GM20000 (cell line): ENCODE data around the gene SCO2.
"Not testable (repeated sequence)": the region's sequence is repeated elsewhere in the genome, so short reads cannot be mapped to it uniquely, and the experiment has no call there.

Experiments used
- DNase-seq: peaks from one replicate; pipeline ENCODE4 v3.0.0; 2012; ENCODE audit warnings: low spot score
- TF ChIP-seq, protein P1 (sequence below): IDR thresholded peaks from 2 replicates; pipeline ENCODE4 v1.5.1; 2012; ENCODE audit warnings: mild to moderate bottlenecking, control low read depth; ENCODE audit errors: extremely low read depth, missing control alignments

The SCO2 gene

DNA sequence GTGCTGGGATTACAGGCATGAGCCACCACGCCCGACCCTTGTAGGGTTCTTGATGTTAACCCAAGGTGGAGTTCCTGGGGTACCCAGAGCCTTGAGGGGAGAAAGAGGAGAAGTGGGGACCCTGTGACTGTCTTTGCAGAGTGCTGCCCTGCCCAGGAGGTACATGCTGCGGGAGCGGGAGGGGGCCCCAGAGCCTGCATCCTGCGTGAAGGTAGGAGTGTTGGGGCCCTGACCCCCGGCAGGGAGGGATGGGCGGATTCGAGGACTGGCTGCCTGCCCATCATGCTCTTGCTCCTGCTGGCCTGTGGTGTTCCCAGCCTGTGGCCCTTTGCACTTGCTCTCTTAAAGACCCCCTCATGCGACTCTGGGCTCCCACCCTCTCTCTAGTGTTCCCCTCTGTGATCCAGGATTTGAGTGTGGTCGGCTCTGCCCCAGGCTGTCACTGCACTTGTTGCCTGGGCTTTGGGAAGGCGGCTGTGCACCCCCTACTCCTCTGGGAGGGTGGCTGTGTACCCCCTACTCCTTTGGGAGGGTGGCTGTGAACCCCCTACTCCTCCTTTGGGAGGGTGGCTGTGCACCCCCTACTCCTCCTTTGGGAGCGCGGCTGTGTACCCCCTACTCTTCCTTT, 4.5 kb downstream of the SCO2 start:
- no peak for DNase-seq
- TF ChIP-seq, protein P1, sequence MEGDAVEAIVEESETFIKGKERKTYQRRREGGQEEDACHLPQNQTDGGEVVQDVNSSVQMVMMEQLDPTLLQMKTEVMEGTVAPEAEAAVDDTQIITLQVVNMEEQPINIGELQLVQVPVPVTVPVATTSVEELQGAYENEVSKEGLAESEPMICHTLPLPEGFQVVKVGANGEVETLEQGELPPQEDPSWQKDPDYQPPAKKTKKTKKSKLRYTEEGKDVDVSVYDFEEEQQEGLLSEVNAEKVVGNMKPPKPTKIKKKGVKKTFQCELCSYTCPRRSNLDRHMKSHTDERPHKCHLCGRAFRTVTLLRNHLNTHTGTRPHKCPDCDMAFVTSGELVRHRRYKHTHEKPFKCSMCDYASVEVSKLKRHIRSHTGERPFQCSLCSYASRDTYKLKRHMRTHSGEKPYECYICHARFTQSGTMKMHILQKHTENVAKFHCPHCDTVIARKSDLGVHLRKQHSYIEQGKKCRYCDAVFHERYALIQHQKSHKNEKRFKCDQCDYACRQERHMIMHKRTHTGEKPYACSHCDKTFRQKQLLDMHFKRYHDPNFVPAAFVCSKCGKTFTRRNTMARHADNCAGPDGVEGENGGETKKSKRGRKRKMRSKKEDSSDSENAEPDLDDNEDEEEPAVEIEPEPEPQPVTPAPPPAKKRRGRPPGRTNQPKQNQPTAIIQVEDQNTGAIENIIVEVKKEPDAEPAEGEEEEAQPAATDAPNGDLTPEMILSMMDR: no peak

GRCh38 chr22:50520184-50520583, 5.2 kb downstream of the SCO2 start:
- not testable (repeated sequence) for DNase-seq

- no peak for DNase-seq
- TF ChIP-seq, protein P1: no peak
Measured at GRCh38 chr22:50519151-50519550, 6.2 kb downstream of the SCO2 start.

DNA sequence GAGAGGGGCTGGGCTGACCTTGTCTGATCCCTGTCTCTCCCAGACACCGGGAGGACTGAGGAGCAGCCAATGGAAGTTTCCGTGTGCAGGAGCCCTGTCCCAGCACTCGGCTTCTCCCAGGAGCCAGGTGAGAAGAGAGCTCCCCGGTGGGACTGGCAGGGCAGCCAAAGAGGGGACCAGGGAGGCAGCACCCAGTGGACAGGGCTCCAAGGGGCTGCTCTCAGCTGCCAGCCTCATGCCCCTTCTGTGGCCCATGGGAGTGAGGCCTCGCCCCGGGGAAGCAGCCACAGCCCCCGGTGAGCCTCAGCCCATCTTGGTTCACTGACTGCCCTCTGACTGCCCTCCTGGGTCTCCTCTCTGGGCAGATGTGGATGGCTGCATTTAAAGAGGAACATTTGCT, 6.8 kb downstream of the SCO2 start:
- no peak for DNase-seq
- TF ChIP-seq, protein P1: no peak

GRCh38 chr22:50517495-50518260, 7.7 kb downstream of the SCO2 start:
- TF ChIP-seq, protein P1: no peak
- no peak for DNase-seq

GRCh38 chr22:50516891-50517290, 8.5 kb downstream of the SCO2 start:
- DNase-seq: no peak
- TF ChIP-seq, protein P1: no peak

DNA sequence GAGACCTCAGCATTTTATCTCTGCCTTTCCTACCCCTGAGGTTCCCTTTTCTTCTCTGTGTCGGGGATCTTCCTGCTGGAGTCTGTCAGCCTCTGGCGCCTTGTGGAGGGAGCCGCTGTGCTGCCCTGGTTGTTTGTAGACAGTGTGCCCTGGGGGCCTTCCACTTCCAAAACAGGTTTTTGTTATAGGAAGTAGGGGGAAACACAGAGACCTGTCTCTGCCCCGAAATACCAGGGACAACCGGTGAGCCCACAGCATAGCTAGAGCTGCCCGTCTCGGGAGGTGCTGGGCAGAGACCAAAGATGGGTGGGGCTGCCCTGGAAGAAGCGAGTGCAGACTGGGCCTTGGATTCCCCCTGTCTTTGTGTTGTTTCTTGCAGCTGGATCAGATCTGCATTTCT, 9.3 kb downstream of the SCO2 start:
- DNase-seq: no peak
- TF ChIP-seq, protein P1: no peak

DNA sequence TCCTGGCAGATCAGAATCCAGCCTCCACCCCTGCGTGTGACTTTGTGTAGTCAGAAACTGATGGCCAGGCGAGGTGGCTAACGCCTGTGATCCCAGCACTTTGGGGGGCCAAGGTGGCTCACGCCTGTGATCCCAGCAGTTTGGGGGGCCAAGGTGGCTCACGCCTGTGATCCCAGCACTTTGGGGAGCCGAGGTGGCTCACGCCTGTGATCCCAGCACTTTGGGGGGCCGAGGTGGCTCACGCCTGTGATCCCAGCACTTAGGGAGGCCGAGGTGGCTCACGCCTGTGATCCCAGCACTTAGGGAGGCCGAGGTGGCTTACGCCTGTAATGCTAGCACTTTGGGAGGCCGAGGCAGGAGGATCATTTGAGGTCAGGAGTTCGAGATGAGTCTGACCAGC, 12.2 kb downstream of the SCO2 start:
- TF ChIP-seq, protein P1: no peak
- DNase-seq: no peak
